ENCODE measurements around the gene C14orf132. TPM values are rescaled to one million over a fixed set of nuclear protein-coding genes. Genes with fewer than 3 reads are reported as not detected.

C14orf132 gene
- total RNA-seq, 1 donor from 2014 or later = 8.0 TPM

DNA sequence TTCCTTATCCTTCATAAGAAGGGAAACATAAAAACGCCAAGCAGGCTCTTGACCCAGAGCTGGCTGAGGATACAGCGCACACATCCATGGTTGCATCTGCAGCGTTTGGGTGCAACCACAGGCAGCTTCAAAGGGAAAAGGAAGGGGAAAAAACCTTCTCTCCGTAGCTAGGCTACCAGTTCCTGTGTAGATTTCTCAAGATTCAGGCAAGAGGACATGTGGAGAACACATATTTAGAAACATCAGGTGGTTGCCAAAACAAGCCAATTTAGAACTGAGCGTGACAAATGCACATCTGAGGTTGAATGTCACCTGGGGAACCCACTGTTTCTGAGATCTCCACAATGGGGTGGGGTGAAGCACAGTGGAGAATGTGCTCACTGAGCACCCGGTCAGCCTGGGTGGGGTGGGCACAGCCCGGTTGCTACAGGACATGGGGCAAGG lies 87.2 kb downstream of the C14orf132 start:
- Mint-ChIP-seq H3K27me3 (ENCODE audit: low read depth, unreplicated experiment) (peaks cover 13% of the 10 kb centered on the region), H3K4me3 (ENCODE audit: unreplicated experiment) (no peak overlapping the region), H3K9me3 (ENCODE audit: unreplicated experiment) (no peaks in the 10 kb centered on the region), H3K36me3 (ENCODE audit: low read depth, unreplicated experiment) (no peaks in the 10 kb centered on the region), H3K4me1 (ENCODE audit: low read depth, unreplicated experiment) (peaks cover 17% of the 10 kb centered on the region), H3K27ac (ENCODE audit: unreplicated experiment) (no peak overlapping the region)
- H3K4me2 ChIP-seq (ENCODE audit: low read length) = no peak overlapping the region
- no peak for TF ChIP-seq EZH2 (IDR thresholded peaks at IDR 0.05; ENCODE audit: insufficient read depth, low read length)
- TF ChIP-seq, protein P1, sequence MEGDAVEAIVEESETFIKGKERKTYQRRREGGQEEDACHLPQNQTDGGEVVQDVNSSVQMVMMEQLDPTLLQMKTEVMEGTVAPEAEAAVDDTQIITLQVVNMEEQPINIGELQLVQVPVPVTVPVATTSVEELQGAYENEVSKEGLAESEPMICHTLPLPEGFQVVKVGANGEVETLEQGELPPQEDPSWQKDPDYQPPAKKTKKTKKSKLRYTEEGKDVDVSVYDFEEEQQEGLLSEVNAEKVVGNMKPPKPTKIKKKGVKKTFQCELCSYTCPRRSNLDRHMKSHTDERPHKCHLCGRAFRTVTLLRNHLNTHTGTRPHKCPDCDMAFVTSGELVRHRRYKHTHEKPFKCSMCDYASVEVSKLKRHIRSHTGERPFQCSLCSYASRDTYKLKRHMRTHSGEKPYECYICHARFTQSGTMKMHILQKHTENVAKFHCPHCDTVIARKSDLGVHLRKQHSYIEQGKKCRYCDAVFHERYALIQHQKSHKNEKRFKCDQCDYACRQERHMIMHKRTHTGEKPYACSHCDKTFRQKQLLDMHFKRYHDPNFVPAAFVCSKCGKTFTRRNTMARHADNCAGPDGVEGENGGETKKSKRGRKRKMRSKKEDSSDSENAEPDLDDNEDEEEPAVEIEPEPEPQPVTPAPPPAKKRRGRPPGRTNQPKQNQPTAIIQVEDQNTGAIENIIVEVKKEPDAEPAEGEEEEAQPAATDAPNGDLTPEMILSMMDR (IDR thresholded peaks at IDR 0.05; ENCODE audit: insufficient read depth, low read depth, low read length) = no peak
- DNase-seq (ENCODE audit: low read depth) (no peak), FAIRE-seq (no peak)
- peaks cover 5% of the 10 kb centered on the region for H3K4me1 ChIP-seq (ENCODE audit: insufficient read depth, low read length)
- H3K27me3 ChIP-seq (ENCODE audit: insufficient read depth, low read length) = no peaks in the 10 kb centered on the region
- H3K36me3 ChIP-seq (ENCODE audit: insufficient read depth, low read length) = no peaks in the 10 kb centered on the region
- H2AFZ ChIP-seq (ENCODE audit: low read depth, low read length) = no peak overlapping the region
- no peaks in the 10 kb centered on the region for H3K9me3 ChIP-seq (ENCODE audit: insufficient read depth, low read depth, low read length)
- H3K4me3 ChIP-seq (ENCODE audit: insufficient read depth, low read depth, low read length) = no peak overlapping the region
- H3K79me2 ChIP-seq (ENCODE audit: insufficient read depth, low read length) = no peaks in the 10 kb centered on the region
- no peaks in the 10 kb centered on the region for H4K20me1 ChIP-seq (ENCODE audit: insufficient read depth, low read length)
- no peak overlapping the region for H3K27ac ChIP-seq (ENCODE audit: low read depth, low read length)
- no peak overlapping the region for H3K9ac ChIP-seq (ENCODE audit: low read length)

DNA sequence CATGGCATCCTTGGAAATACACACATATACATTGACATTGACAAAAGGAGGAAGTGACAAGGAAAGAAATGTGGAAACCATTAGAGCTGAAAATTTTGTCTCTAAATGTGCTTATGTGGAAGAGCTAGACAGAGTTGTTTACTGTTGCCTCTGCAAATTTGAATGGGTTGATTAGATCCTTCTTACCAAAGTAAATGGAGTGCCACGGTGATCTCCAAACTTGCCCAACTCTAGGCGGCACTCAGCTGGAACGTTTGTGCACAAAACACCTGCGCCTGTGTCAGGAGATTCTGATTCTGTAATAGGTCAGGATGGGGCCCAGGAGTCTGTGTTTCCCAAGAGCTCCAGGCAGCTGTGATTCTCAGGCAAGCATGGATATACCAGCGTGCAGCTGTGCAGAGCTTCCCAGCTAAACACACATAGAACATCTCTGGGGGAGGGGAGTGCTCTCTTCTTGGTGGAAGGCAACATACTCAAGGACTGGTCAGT lies 87.7 kb downstream of the C14orf132 start:
- Histone ChIP-seq H3K36me3 (ENCODE audit: insufficient read depth, low read length) (no peaks in the 10 kb centered on the region), H3K9ac (ENCODE audit: low read length) (no peak overlapping the region)
- no peak overlapping the region for H3K27ac Mint-ChIP-seq (ENCODE audit: unreplicated experiment)

More for the DNA sequence above, 87.7 kb downstream of the C14orf132 start:
- no peak overlapping the region for H3K27ac ChIP-seq (ENCODE audit: low read depth, low read length)
- H3K4me2 ChIP-seq (ENCODE audit: low read length) = no peak overlapping the region
- Mint-ChIP-seq H3K9me3 (ENCODE audit: unreplicated experiment) (no peaks in the 10 kb centered on the region), H3K36me3 (ENCODE audit: low read depth, unreplicated experiment) (no peaks in the 10 kb centered on the region), H3K4me3 (ENCODE audit: unreplicated experiment) (no peak overlapping the region), H3K4me1 (ENCODE audit: low read depth, unreplicated experiment) (peaks cover 17% of the 10 kb centered on the region), H3K27me3 (ENCODE audit: low read depth, unreplicated experiment) (peaks cover 13% of the 10 kb centered on the region)
- H3K4me1 ChIP-seq (ENCODE audit: insufficient read depth, low read length) = peaks cover 5% of the 10 kb centered on the region
- peaks cover under 1% of the 10 kb centered on the region for H3K9me3 ChIP-seq (ENCODE audit: insufficient read depth, low read depth, low read length)
- TF ChIP-seq, protein P1 (IDR thresholded peaks at IDR 0.05; ENCODE audit: insufficient read depth, low read depth, low read length) = no peak
- no peak for TF ChIP-seq EZH2 (IDR thresholded peaks at IDR 0.05; ENCODE audit: insufficient read depth, low read length)
- H3K4me3 ChIP-seq (ENCODE audit: insufficient read depth, low read depth, low read length) = no peak overlapping the region
- no peaks in the 10 kb centered on the region for H4K20me1 ChIP-seq (ENCODE audit: insufficient read depth, low read length)
- H3K27me3 ChIP-seq (ENCODE audit: insufficient read depth, low read length) = peaks cover under 1% of the 10 kb centered on the region
- FAIRE-seq (no peak), DNase-seq (ENCODE audit: low read depth) (no peak)
- H2AFZ ChIP-seq (ENCODE audit: low read depth, low read length) = no peak overlapping the region
- no peaks in the 10 kb centered on the region for H3K79me2 ChIP-seq (ENCODE audit: insufficient read depth, low read length)

Measured in astrocyte (in vitro differentiated cells and primary cell).